Mucosa of stomach (tissue), 1 donor: ENCODE measurements around the gene CH25H.

ENCODE experiments used
- H3K27me3 ChIP-seq: one replicate; pipeline ENCODE4 v1.7.0; 2013; ENCODE audit warnings: mild to moderate bottlenecking, low read length; ENCODE audit not compliant: control insufficient read depth, insufficient read depth
- H3K36me3 ChIP-seq: one replicate; pipeline ENCODE4 v1.7.0; 2013; ENCODE audit warnings: low read length; ENCODE audit not compliant: control insufficient read depth, insufficient read depth
- H3K4me1 ChIP-seq: one replicate; pipeline ENCODE4 v1.7.0; 2013; ENCODE audit warnings: mild to moderate bottlenecking, low read length; ENCODE audit not compliant: control insufficient read depth, insufficient read depth
- H3K4me3 ChIP-seq: one replicate; pipeline ENCODE4 v1.7.0; 2013; ENCODE audit warnings: low read length
- H3K9ac ChIP-seq: one replicate; pipeline ENCODE4 v1.7.0; 2013; ENCODE audit warnings: mild to moderate bottlenecking, low read length, moderate library complexity
- H3K9me3 ChIP-seq: one replicate; pipeline ENCODE4 v1.7.0; 2013; ENCODE audit warnings: mild to moderate bottlenecking, low read length, moderate library complexity; ENCODE audit not compliant: control insufficient read depth
- donor health status: Pancreatic carcinoma.

The CH25H gene

GRCh38 chr10:89242345-89242684, 35.2 kb upstream of the CH25H start:
- no peak overlapping the region for H3K9ac ChIP-seq
- H3K9me3 ChIP-seq: no peaks in the 10 kb centered on the region
- H3K4me3 ChIP-seq: no peak overlapping the region
- no peaks in the 10 kb centered on the region for H3K27me3 ChIP-seq
- no peaks in the 10 kb centered on the region for H3K36me3 ChIP-seq
- H3K4me1 ChIP-seq: peaks cover 5% of the 10 kb centered on the region

GRCh38 chr10:89241486-89242344, 34.6 kb upstream of the CH25H start:
- Histone ChIP-seq H3K9ac (no peak overlapping the region), H3K4me1 (peaks cover 5% of the 10 kb centered on the region)

GRCh38 chr10:89241026-89241425, 33.9 kb upstream of the CH25H start:
- Histone ChIP-seq H3K9ac (no peak overlapping the region), H3K36me3 (no peaks in the 10 kb centered on the region)

More at GRCh38 chr10:89241486-89242344, 34.6 kb upstream of the CH25H start:
- Histone ChIP-seq H3K9me3 (no peaks in the 10 kb centered on the region), H3K36me3 (no peaks in the 10 kb centered on the region), H3K27me3 (no peaks in the 10 kb centered on the region), H3K4me3 (no peak overlapping the region)

GRCh38 chr10:89240519-89240918, 33.4 kb upstream of the CH25H start:
- no peak overlapping the region for H3K4me3 ChIP-seq
- H3K27me3 ChIP-seq: no peaks in the 10 kb centered on the region
- H3K9me3 ChIP-seq: no peaks in the 10 kb centered on the region
- H3K9ac ChIP-seq: no peak overlapping the region
- no peaks in the 10 kb centered on the region for H3K36me3 ChIP-seq
- peaks cover 5% of the 10 kb centered on the region for H3K4me1 ChIP-seq

More at GRCh38 chr10:89241026-89241425, 33.9 kb upstream of the CH25H start:
- Histone ChIP-seq H3K4me1 (peaks cover 5% of the 10 kb centered on the region), H3K9me3 (no peaks in the 10 kb centered on the region), H3K27me3 (no peaks in the 10 kb centered on the region), H3K4me3 (no peak overlapping the region)

- no peaks in the 10 kb centered on the region for H3K9me3 ChIP-seq
- peaks cover 5% of the 10 kb centered on the region for H3K4me1 ChIP-seq
Observed at GRCh38 chr10:89238956-89239644, 32.0 kb upstream of the CH25H start.

GRCh38 chr10:89237849-89238248, 30.7 kb upstream of the CH25H start:
- Histone ChIP-seq H3K4me1 (peaks cover 5% of the 10 kb centered on the region), H3K36me3 (no peaks in the 10 kb centered on the region), H3K4me3 (no peak overlapping the region), H3K9ac (no peak overlapping the region), H3K27me3 (no peaks in the 10 kb centered on the region), H3K9me3 (no peaks in the 10 kb centered on the region)

More at GRCh38 chr10:89238956-89239644, 32.0 kb upstream of the CH25H start:
- Histone ChIP-seq H3K36me3 (no peaks in the 10 kb centered on the region), H3K27me3 (no peaks in the 10 kb centered on the region), H3K4me3 (no peak overlapping the region), H3K9ac (no peak overlapping the region)

- Histone ChIP-seq H3K9ac (no peak overlapping the region), H3K36me3 (no peaks in the 10 kb centered on the region), H3K9me3 (no peaks in the 10 kb centered on the region), H3K27me3 (no peaks in the 10 kb centered on the region), H3K4me3 (no peak overlapping the region), H3K4me1 (no peaks in the 10 kb centered on the region)
Observed at GRCh38 chr10:89236226-89236797, 29.2 kb upstream of the CH25H start.

GRCh38 chr10:89235073-89235798, 28.1 kb upstream of the CH25H start:
- Histone ChIP-seq H3K4me1 (no peaks in the 10 kb centered on the region), H3K36me3 (no peaks in the 10 kb centered on the region), H3K9me3 (no peaks in the 10 kb centered on the region), H3K27me3 (no peaks in the 10 kb centered on the region), H3K9ac (no peak overlapping the region), H3K4me3 (no peak overlapping the region)

- H3K4me1 ChIP-seq: no peaks in the 10 kb centered on the region
- no peaks in the 10 kb centered on the region for H3K27me3 ChIP-seq
- no peak overlapping the region for H3K9ac ChIP-seq
- no peaks in the 10 kb centered on the region for H3K36me3 ChIP-seq
- no peaks in the 10 kb centered on the region for H3K9me3 ChIP-seq
- no peak overlapping the region for H3K4me3 ChIP-seq
Observed at GRCh38 chr10:89233033-89233432, 25.9 kb upstream of the CH25H start.

- H3K9ac ChIP-seq: no peak overlapping the region
- H3K9me3 ChIP-seq: no peaks in the 10 kb centered on the region
- H3K4me1 ChIP-seq: peaks cover 7% of the 10 kb centered on the region
- no peak overlapping the region for H3K4me3 ChIP-seq
- H3K36me3 ChIP-seq: no peaks in the 10 kb centered on the region
- H3K27me3 ChIP-seq: no peaks in the 10 kb centered on the region
Observed at GRCh38 chr10:89228962-89229361, 21.8 kb upstream of the CH25H start.

- Histone ChIP-seq H3K4me1 (peaks cover 7% of the 10 kb centered on the region), H3K9me3 (no peaks in the 10 kb centered on the region), H3K27me3 (no peaks in the 10 kb centered on the region), H3K4me3 (no peak overlapping the region), H3K36me3 (no peaks in the 10 kb centered on the region), H3K9ac (no peak overlapping the region)
Observed at GRCh38 chr10:89228146-89228545, 21.0 kb upstream of the CH25H start.
